Neutrophil (primary cell): ENCODE measurements around the gene ATXN10.
"Not testable (repeated sequence)": the region's sequence is repeated elsewhere in the genome, so short reads cannot be mapped to it uniquely, and the experiment has no call there.

Experiments used
- H3K27ac ChIP-seq: fragments of 200-600 bp; sonication (generic); 2 replicates; pipeline ENCODE4 v1.5.1; 2016; ENCODE audit warnings: mild to moderate bottlenecking, moderate library complexity
- H3K27me3 ChIP-seq: fragments of 200-600 bp; sonication (generic); 2 replicates; pipeline ENCODE4 v1.6.0; 2016; ENCODE audit warnings: mild to moderate bottlenecking
- H3K36me3 ChIP-seq: fragments of 200-600 bp; sonication (generic); 2 replicates; pipeline ENCODE4 v1.5.1; 2017
- H3K4me1 ChIP-seq, 2 experiments: fragments of 200-600 bp in 1 of 2; sonication (generic) in 1 of 2; 1 replicate in 1 of 2; 2 replicates in 1 of 2; pipeline versions ENCODE4 v1.5.1 to v1.6.1; 2013 to 2016; ENCODE audit warnings: low read depth in 1 of 2, low read length in 1 of 2, mild to moderate bottlenecking in 1 of 2, moderate library complexity in 1 of 2; ENCODE audit not compliant: control insufficient read depth in 1 of 2, insufficient read depth in 1 of 2
- H3K4me3 ChIP-seq, 2 experiments: fragments of 200-600 bp in 1 of 2; sonication (generic) in 1 of 2; 1 replicate in 1 of 2; 2 replicates in 1 of 2; pipeline ENCODE4 v1.5.1; 2013 to 2016; ENCODE audit warnings: low read depth in 1 of 2, low read length in 1 of 2, mild to moderate bottlenecking in 1 of 2, moderate library complexity in 1 of 2
- H3K9me3 ChIP-seq: fragments of 200-600 bp; sonication (generic); 2 replicates; pipeline ENCODE4 v1.5.1; 2016
- CTCF ChIP-seq: fragments of 200-600 bp; sonication (generic); IDR thresholded peaks from 2 replicates; pipeline ENCODE4 v1.5.1; 2016; ENCODE audit warnings: antibody characterized with exemption

Gene ATXN10

DNA sequence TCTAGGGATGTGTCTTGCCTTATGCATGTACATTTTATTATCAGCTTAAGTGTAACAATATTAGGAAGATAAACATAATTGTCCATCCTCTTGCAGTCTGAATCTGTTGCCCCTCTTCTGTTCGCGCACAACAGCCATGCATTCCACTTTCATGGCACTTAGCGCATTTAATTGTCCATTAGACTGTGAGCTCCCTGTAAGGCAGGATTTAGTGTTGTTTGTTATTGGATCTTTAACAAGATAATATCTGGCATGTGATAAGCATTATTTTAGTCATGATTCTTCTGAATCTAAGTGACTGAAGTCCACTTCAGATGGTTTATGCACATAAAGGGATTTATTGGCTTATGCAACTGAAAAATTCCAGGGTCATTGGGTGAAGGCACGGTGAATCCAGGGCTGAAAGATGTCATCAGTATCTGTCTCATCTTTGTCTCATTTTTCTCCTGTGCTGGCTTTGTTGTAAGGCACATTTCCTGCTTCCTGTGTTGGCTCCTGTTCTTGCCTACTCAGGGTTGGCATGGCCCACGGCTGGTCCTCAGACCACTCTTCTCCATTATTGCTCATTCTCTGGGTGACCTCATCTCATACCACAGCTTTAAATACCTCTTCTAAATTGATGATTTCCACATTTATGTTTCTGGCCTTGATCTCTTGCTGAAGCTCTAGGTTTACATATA is 37.6 kb downstream of the ATXN10 start:
- H3K27me3 ChIP-seq: no peaks in the 10 kb centered on the region
- no peak for TF ChIP-seq CTCF
- no peaks in the 10 kb centered on the region for H3K4me1 ChIP-seq
- no peaks in the 10 kb centered on the region for H3K9me3 ChIP-seq
- H3K4me3 ChIP-seq: no peak overlapping the region
- peaks cover 3% of the 10 kb centered on the region for H3K36me3 ChIP-seq
- no peak overlapping the region for H3K27ac ChIP-seq

DNA sequence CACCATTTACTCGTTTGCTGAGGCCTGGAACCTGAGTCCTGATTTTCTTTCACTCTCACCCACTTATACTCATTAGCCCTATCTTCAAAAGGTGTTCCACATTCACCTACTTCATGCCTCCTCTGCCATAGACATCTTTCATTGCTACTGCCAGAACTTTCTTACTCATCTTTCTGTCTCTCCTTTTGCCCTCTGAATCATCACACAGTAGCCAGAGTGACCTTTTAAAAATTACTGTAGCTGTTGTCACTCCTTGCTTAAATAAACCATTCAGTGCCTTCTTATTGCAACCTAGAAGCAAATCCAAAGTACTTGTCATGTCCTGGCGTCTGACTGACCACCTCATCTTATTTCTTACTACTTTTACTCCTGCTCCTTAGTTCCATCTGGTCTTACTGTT is 38.2 kb downstream of the ATXN10 start:
- H3K36me3 ChIP-seq: peaks cover 4% of the 10 kb centered on the region
- no peaks in the 10 kb centered on the region for H3K27me3 ChIP-seq
- TF ChIP-seq CTCF: no peak
- no peaks in the 10 kb centered on the region for H3K4me1 ChIP-seq
- no peak overlapping the region for H3K4me3 ChIP-seq
- no peaks in the 10 kb centered on the region for H3K9me3 ChIP-seq
- H3K27ac ChIP-seq: no peak overlapping the region

DNA sequence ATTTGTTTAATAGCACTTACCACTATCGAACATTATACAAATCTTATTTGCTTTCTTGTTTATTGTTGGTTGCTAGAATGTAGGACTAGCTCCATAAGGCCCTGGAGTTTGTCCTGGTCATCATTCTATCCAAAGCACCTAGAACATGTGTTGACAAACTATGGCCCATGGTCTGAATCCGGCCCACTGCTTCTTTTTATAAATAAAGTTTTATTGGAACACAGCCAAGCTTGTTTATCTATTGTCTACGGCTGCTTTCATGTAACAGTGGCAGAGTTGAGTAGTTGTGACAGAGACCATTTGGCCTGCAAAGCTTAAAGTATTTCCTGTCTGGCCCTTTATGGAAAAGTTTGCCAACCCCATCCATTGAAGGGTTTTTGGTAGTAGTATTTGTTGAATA is 38.8 kb downstream of the ATXN10 start:
- no peaks in the 10 kb centered on the region for H3K9me3 ChIP-seq
- no peak for TF ChIP-seq CTCF
- no peaks in the 10 kb centered on the region for H3K27me3 ChIP-seq
- peaks cover 8% of the 10 kb centered on the region for H3K36me3 ChIP-seq
- H3K4me1 ChIP-seq: no peaks in the 10 kb centered on the region
- no peak overlapping the region for H3K4me3 ChIP-seq
- H3K27ac ChIP-seq: no peak overlapping the region

- H3K36me3 ChIP-seq, H3K9me3 ChIP-seq: not testable (repeated sequence)
These were observed 42.8 kb downstream of the ATXN10 start for GRCh38 chr22:45714390-45714789.

GRCh38 chr22:45717789-45718188 is 46.2 kb downstream of the ATXN10 start:
- Histone ChIP-seq H3K27me3 (no peaks in the 10 kb centered on the region), H3K9me3 (no peaks in the 10 kb centered on the region), H3K4me1 (no peaks in the 10 kb centered on the region), H3K36me3 (peaks cover 10% of the 10 kb centered on the region), H3K4me3 (no peak overlapping the region), H3K27ac (no peak overlapping the region)
- no peak for TF ChIP-seq CTCF

More at GRCh38 chr22:45714390-45714789, 42.8 kb downstream of the ATXN10 start:
- not testable (repeated sequence) for H3K4me1 ChIP-seq, H3K27ac ChIP-seq, H3K4me3 ChIP-seq, H3K27me3 ChIP-seq

DNA sequence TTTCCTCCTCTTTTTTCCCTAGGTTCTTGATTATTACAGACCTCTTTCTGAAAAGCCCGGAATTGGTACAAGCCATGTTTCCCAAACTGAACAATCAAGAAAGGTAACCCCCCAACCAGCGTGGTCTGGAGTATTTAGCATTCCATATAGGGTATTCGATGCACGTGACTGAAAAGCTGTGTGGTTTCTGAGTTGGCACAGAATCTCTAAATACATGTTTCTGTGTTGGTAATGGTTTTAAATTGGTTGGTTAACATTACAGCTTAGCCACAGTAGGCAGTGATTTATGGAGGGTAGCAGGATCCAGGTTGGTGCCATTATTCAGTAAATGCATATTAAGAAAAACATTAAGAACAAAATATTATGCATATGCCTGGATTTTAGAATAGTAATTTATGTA is 46.8 kb downstream of the ATXN10 start:
- H3K9me3 ChIP-seq: no peaks in the 10 kb centered on the region
- no peak overlapping the region for H3K27ac ChIP-seq
- H3K4me3 ChIP-seq: no peak overlapping the region
- H3K4me1 ChIP-seq: no peaks in the 10 kb centered on the region
- peaks cover 10% of the 10 kb centered on the region for H3K36me3 ChIP-seq
- H3K27me3 ChIP-seq: no peaks in the 10 kb centered on the region
- TF ChIP-seq CTCF: no peak
